OCI-LY3 (cell line): ENCODE measurements around the gene AFAP1L1.
A peak's percentile ranks its signal among the peaks of the same experiment; 100 is the strongest.

ENCODE experiments used
- H2AFZ ChIP-seq: fragments of 200-600, 300-600 bp; shearing (Covaris generic); 2 replicates; pipeline ENCODE4 v1.6.0; 2014; ENCODE audit warnings: antibody characterized with exemption, low read depth, low read length
- H3K27ac ChIP-seq: fragments of 200-600, 300-600 bp; sonication (generic); 2 replicates; pipeline ENCODE4 v1.5.1; 2014; ENCODE audit warnings: mild to moderate bottlenecking, low read length, moderate library complexity, mixed read lengths
- H3K27me3 ChIP-seq: fragments of 200-600, 300-600 bp; sonication (generic); 2 replicates; pipeline ENCODE4 v1.6.1; 2014; ENCODE audit warnings: low read depth, low read length, mixed read lengths
- H3K36me3 ChIP-seq: fragments of 200-600, 300-600 bp; sonication (generic); replicated peaks from 2 replicates; pipeline ENCODE3; 2014; ENCODE audit warnings: low read depth, low read length, mixed read lengths
- H3K4me1 ChIP-seq: fragments of 300-600, 200-600 bp; sonication (generic); 2 replicates; pipeline ENCODE4 v1.6.1; 2014; ENCODE audit warnings: low read length, mixed read lengths
- H3K4me2 ChIP-seq: fragments of 200-600, 300-600 bp; sonication (generic); 2 replicates; pipeline ENCODE4 v1.6.1; 2014; ENCODE audit warnings: low read length, mixed read lengths
- H3K4me3 ChIP-seq: fragments of 300-600, 200-600 bp; sonication (generic); 2 replicates; pipeline ENCODE4 v1.5.1; 2014; ENCODE audit warnings: antibody characterized with exemption, mild to moderate bottlenecking, low read length, moderate library complexity
- H3K79me2 ChIP-seq: fragments of 300-600, 200-600 bp; shearing (Covaris generic); 2 replicates; pipeline ENCODE4 v1.6.1; 2014; ENCODE audit warnings: mild to moderate bottlenecking, low read length, mixed read lengths
- H3K9ac ChIP-seq: fragments of 300-600, 200-600 bp; shearing (Covaris generic); 2 replicates; pipeline ENCODE4 v1.6.0; 2014; ENCODE audit warnings: mild to moderate bottlenecking, low read length, moderate library complexity
- H3K9me3 ChIP-seq: fragments of 200-600, 300-600 bp; shearing (Covaris generic); 2 replicates; pipeline ENCODE4 v1.6.1; 2014; ENCODE audit warnings: low read length, mixed read lengths; ENCODE audit not compliant: insufficient read depth
- H4K20me1 ChIP-seq: fragments of 200-600, 300-600 bp; sonication (generic); 2 replicates; pipeline ENCODE4 v1.6.1; 2016; ENCODE audit warnings: low read length, mixed read lengths; ENCODE audit not compliant: insufficient read depth
- CTCF ChIP-seq: fragments of 200-600, 300-600 bp; sonication (generic); IDR thresholded peaks from 2 replicates; pipeline ENCODE4 v1.5.1; 2014; ENCODE audit warnings: antibody characterized with exemption, low read length, low read depth
- EZH2phosphoT487 ChIP-seq: fragments of 200-600 bp; shearing (Covaris generic); IDR thresholded peaks from 2 replicates; pipeline ENCODE4 v1.6.1; 2018; ENCODE audit warnings: antibody characterized with exemption, mixed run types, low read depth

The AFAP1L1 gene

GRCh38 chr5:149366169-149366729 is 94.6 kb downstream of the AFAP1L1 start:
- Histone ChIP-seq H3K4me2 (no peak overlapping the region), H3K79me2 (no peaks in the 10 kb centered on the region), H3K4me1 (peaks cover 4% of the 10 kb centered on the region; the same call in 1 of the 2 replicates), H3K36me3 (no peaks in the 10 kb centered on the region), H3K4me3 (no peak overlapping the region), H3K9ac (no peak overlapping the region), H3K27ac (no peak overlapping the region), H4K20me1 (no peaks in the 10 kb centered on the region), H2AFZ (no peak overlapping the region), H3K9me3 (no peaks in the 10 kb centered on the region), H3K27me3 (no peaks in the 10 kb centered on the region)
- TF ChIP-seq CTCF (no peak), EZH2phosphoT487 (no peak)

- peaks cover 4% of the 10 kb centered on the region; the same call in 1 of the 2 replicates for H3K4me1 ChIP-seq
- peak overlapping the region; percentile 36 for H3K4me2 ChIP-seq
- H4K20me1 ChIP-seq = no peaks in the 10 kb centered on the region
- H3K27ac ChIP-seq = no peak overlapping the region
- no peaks in the 10 kb centered on the region for H3K9me3 ChIP-seq
- H2AFZ ChIP-seq = no peak overlapping the region
- H3K9ac ChIP-seq = no peak overlapping the region
- no peak overlapping the region for H3K4me3 ChIP-seq
- TF ChIP-seq EZH2phosphoT487 (no peak), CTCF (peak; percentile 68)
- H3K36me3 ChIP-seq = no peaks in the 10 kb centered on the region
- H3K79me2 ChIP-seq = no peaks in the 10 kb centered on the region
- no peaks in the 10 kb centered on the region for H3K27me3 ChIP-seq
These were observed 95.8 kb downstream of the AFAP1L1 start for GRCh38 chr5:149367249-149367971.

- Histone ChIP-seq H3K36me3 (no peaks in the 10 kb centered on the region), H3K4me3 (no peak overlapping the region), H3K9ac (no peak overlapping the region), H2AFZ (no peak overlapping the region), H3K4me2 (no peak overlapping the region), H3K4me1 (peaks cover 4% of the 10 kb centered on the region; the same call in 1 of the 2 replicates), H3K27me3 (no peaks in the 10 kb centered on the region), H3K27ac (no peak overlapping the region), H4K20me1 (no peaks in the 10 kb centered on the region), H3K79me2 (no peaks in the 10 kb centered on the region), H3K9me3 (no peaks in the 10 kb centered on the region)
- no peak for TF ChIP-seq EZH2phosphoT487
These were observed 96.5 kb downstream of the AFAP1L1 start for GRCh38 chr5:149367972-149368645.

GRCh38 chr5:149370878-149371277 is 99.2 kb downstream of the AFAP1L1 start:
- no peak overlapping the region for H2AFZ ChIP-seq
- H3K9me3 ChIP-seq = no peaks in the 10 kb centered on the region
- H3K4me3 ChIP-seq = no peak overlapping the region
- H4K20me1 ChIP-seq = no peaks in the 10 kb centered on the region
- peaks cover 4% of the 10 kb centered on the region; the same call in 1 of the 2 replicates for H3K4me1 ChIP-seq
- H3K27me3 ChIP-seq = no peaks in the 10 kb centered on the region
- no peaks in the 10 kb centered on the region for H3K36me3 ChIP-seq
- H3K4me2 ChIP-seq = no peak overlapping the region
- no peak overlapping the region for H3K27ac ChIP-seq
- TF ChIP-seq CTCF (no peak), EZH2phosphoT487 (no peak)
- no peak overlapping the region for H3K9ac ChIP-seq
- H3K79me2 ChIP-seq = no peaks in the 10 kb centered on the region
